NB4 (cell line): ENCODE measurements around the gene ASCL2.

Experiments
- DNase-seq: peaks from one replicate; pipeline ENCODE4 v3.0.0; 2010; ENCODE audit warnings: low read depth
- H3K4me3 ChIP-seq: one replicate; pipeline ENCODE4 v1.5.1; 2011; ENCODE audit warnings: mild to moderate bottlenecking, low read depth, low read length, moderate library complexity
- MAX ChIP-seq: IDR thresholded peaks from 2 replicates; pipeline ENCODE4 v1.6.1; 2011; ENCODE audit warnings: low read depth, low read length
- MYC ChIP-seq: IDR thresholded peaks from 2 replicates; pipeline ENCODE4 v1.6.1; 2011; ENCODE audit warnings: low read depth, low read length
- POLR2A ChIP-seq: IDR thresholded peaks from 2 replicates; pipeline ENCODE4 v1.6.1; 2011; ENCODE audit warnings: mild to moderate bottlenecking; ENCODE audit not compliant: insufficient read length; ENCODE audit errors: extremely low read depth
- TF ChIP-seq, protein P1 (sequence below): IDR thresholded peaks from one replicate; pipeline ENCODE4 v1.5.1; 2012; ENCODE audit warnings: low read depth, low read length

The ASCL2 gene

DNA sequence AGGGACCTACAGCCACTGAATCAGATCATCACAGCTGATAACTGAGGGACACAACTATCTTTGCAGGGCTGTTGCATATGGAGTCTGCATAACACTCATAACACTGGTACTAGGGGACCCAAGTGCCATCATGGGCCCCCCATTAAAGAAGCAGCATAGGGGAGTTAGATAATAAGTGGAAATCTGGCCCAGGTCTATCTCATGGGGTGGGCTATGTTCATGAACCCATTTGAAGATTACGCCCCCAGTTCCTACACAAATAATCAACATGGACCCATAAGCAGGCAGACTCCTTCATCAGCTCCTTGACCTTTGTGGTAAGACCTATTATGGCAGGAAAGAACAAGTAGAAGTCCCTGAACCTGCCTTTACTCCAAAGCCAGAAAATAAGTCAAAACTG is 48.8 kb downstream of the ASCL2 start:
- no peak for DNase-seq
- TF ChIP-seq MAX (no peak), POLR2A (no peak), MYC (no peak)
- TF ChIP-seq, protein P1, sequence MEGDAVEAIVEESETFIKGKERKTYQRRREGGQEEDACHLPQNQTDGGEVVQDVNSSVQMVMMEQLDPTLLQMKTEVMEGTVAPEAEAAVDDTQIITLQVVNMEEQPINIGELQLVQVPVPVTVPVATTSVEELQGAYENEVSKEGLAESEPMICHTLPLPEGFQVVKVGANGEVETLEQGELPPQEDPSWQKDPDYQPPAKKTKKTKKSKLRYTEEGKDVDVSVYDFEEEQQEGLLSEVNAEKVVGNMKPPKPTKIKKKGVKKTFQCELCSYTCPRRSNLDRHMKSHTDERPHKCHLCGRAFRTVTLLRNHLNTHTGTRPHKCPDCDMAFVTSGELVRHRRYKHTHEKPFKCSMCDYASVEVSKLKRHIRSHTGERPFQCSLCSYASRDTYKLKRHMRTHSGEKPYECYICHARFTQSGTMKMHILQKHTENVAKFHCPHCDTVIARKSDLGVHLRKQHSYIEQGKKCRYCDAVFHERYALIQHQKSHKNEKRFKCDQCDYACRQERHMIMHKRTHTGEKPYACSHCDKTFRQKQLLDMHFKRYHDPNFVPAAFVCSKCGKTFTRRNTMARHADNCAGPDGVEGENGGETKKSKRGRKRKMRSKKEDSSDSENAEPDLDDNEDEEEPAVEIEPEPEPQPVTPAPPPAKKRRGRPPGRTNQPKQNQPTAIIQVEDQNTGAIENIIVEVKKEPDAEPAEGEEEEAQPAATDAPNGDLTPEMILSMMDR, result no peak
- H3K4me3 ChIP-seq, result no peak overlapping the region

DNA sequence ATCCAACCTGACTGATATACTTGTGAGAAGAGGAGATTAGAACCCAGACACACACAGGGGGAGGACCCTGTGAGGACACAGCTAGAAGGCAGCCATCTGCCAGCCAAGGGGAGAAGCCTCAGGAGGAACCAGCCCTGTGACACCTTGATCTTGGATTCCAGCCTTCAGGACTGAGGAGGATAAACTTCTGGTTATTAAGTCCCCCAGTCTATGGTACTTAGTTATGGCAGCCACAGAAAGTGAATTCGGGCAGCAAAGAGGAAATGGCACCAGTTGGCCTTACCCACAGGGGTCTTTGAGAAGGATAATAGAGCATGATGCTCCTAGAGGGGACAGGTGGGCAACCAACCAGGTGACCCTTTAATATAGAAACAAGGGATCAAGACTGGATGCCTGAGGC is 49.4 kb downstream of the ASCL2 start:
- no peak for DNase-seq
- TF ChIP-seq POLR2A (no peak), MYC (no peak)
- TF ChIP-seq, protein P1, result no peak
- no peak overlapping the region for H3K4me3 ChIP-seq

- H3K4me3 ChIP-seq, result no peak overlapping the region
- TF ChIP-seq MAX, result no peak
- TF ChIP-seq POLR2A, result no peak
- TF ChIP-seq, protein P1, result no peak
- TF ChIP-seq MYC, result no peak
Measured at GRCh38 chr11:2220173-2220771, 50.1 kb downstream of the ASCL2 start.

GRCh38 chr11:2219318-2220017 is 50.9 kb downstream of the ASCL2 start:
- no peak overlapping the region for H3K4me3 ChIP-seq
- TF ChIP-seq, protein P1, result no peak
- TF ChIP-seq POLR2A (no peak), MAX (no peak), MYC (no peak)
- DNase-seq, result no peak

More at GRCh38 chr11:2220173-2220771, 50.1 kb downstream of the ASCL2 start:
- peak; percentile 57 for DNase-seq
